BLaER1 (cell line): ENCODE results near the gene PLA2R1.

Experiments used
- H3K27ac ChIP-seq: shearing (Covaris generic); formaldehyde crosslinking; 2 replicates; pipeline ENCODE4 v1.8.1; 2022
- H3K27me3 ChIP-seq: shearing (Covaris generic); formaldehyde crosslinking; 2 replicates; pipeline ENCODE4 v1.8.1; 2022
- H3K36me3 ChIP-seq: shearing (Covaris generic); formaldehyde crosslinking; 2 replicates; pipeline ENCODE4 v1.8.1; 2022
- H3K4me1 ChIP-seq: shearing (Covaris generic); formaldehyde crosslinking; 2 replicates; pipeline ENCODE4 v1.8.1; 2022
- H3K4me2 ChIP-seq: shearing (Covaris generic); formaldehyde crosslinking; 2 replicates; pipeline ENCODE4 v1.8.1; 2022
- H3K4me3 ChIP-seq: shearing (Covaris generic); formaldehyde crosslinking; 2 replicates; pipeline ENCODE4 v1.8.1; 2022
- H3K9ac ChIP-seq: shearing (Covaris generic); formaldehyde crosslinking; 2 replicates; pipeline ENCODE4 v1.8.1; 2022
- H3K9me3 ChIP-seq: shearing (Covaris generic); formaldehyde crosslinking; 2 replicates; pipeline ENCODE4 v1.8.1; 2022
- H4K20me1 ChIP-seq: shearing (Covaris generic); formaldehyde crosslinking; 2 replicates; pipeline ENCODE4 v1.8.1; 2022
- Cebpa-rat ChIP-seq: shearing (Covaris generic); IDR thresholded peaks from 2 replicates; pipeline ENCODE4 v1.8.1; 2022

The PLA2R1 gene

GRCh38 chr2:160062292-160063005 is at the start of gene PLA2R1:
TSS of gene PLA2R1 (minus strand) at chr2:160062615. CDS start at chr2:160062403, 212 bp downstream.
- H3K4me2 ChIP-seq = no peak within 1 kb of the TSS
- no peaks in the 10 kb centered on the region for H3K4me1 ChIP-seq
- no peak for TF ChIP-seq Cebpa-rat
- H3K4me3 ChIP-seq = no peak within 1 kb of the TSS
- H4K20me1 ChIP-seq = no peaks in the 10 kb centered on the region
- peaks cover 25% of the 10 kb centered on the region for H3K9me3 ChIP-seq
- no peaks in the 10 kb centered on the region for H3K36me3 ChIP-seq
- no peak within 1 kb of the TSS for H3K27ac ChIP-seq
- H3K27me3 ChIP-seq = no peaks in the 10 kb centered on the region
- no peak within 1 kb of the TSS for H3K9ac ChIP-seq

GRCh38 chr2:160110674-160111239 is 48.3 kb upstream of the PLA2R1 start:
- H3K36me3 ChIP-seq = no peaks in the 10 kb centered on the region
- H4K20me1 ChIP-seq = no peaks in the 10 kb centered on the region
- H3K4me2 ChIP-seq = peak overlapping the region; percentile 34
- peaks cover 27% of the 10 kb centered on the region for H3K4me1 ChIP-seq
- no peak for TF ChIP-seq Cebpa-rat
- H3K9me3 ChIP-seq = no peaks in the 10 kb centered on the region
- H3K4me3 ChIP-seq = no peak overlapping the region
- H3K27ac ChIP-seq = no peak overlapping the region
- no peaks in the 10 kb centered on the region for H3K27me3 ChIP-seq
- no peak overlapping the region for H3K9ac ChIP-seq

- H3K36me3 ChIP-seq = no peaks in the 10 kb centered on the region
- H3K9ac ChIP-seq = no peak overlapping the region
- H3K4me2 ChIP-seq = peak overlapping the region; percentile 34
- TF ChIP-seq Cebpa-rat = no peak
- no peaks in the 10 kb centered on the region for H3K27me3 ChIP-seq
- H3K27ac ChIP-seq = no peak overlapping the region
- no peak overlapping the region for H3K4me3 ChIP-seq
- H3K9me3 ChIP-seq = no peaks in the 10 kb centered on the region
- H3K4me1 ChIP-seq = peaks cover 27% of the 10 kb centered on the region
- H4K20me1 ChIP-seq = no peaks in the 10 kb centered on the region
These were observed 47.7 kb upstream of the PLA2R1 start for GRCh38 chr2:160109939-160110673.

GRCh38 chr2:160109243-160109642 is 46.8 kb upstream of the PLA2R1 start:
- H3K27ac ChIP-seq = no peak overlapping the region
- H3K9ac ChIP-seq = no peak overlapping the region
- no peaks in the 10 kb centered on the region for H3K27me3 ChIP-seq
- no peak overlapping the region for H3K4me2 ChIP-seq
- TF ChIP-seq Cebpa-rat = no peak
- H3K36me3 ChIP-seq = no peaks in the 10 kb centered on the region
- H3K9me3 ChIP-seq = no peaks in the 10 kb centered on the region
- no peaks in the 10 kb centered on the region for H4K20me1 ChIP-seq
- no peak overlapping the region for H3K4me3 ChIP-seq
- peaks cover 33% of the 10 kb centered on the region for H3K4me1 ChIP-seq

GRCh38 chr2:160108646-160109045 is 46.2 kb upstream of the PLA2R1 start:
- Histone ChIP-seq H4K20me1 (no peaks in the 10 kb centered on the region), H3K27me3 (no peaks in the 10 kb centered on the region), H3K36me3 (no peaks in the 10 kb centered on the region), H3K4me2 (no peak overlapping the region), H3K4me3 (no peak overlapping the region), H3K9me3 (no peaks in the 10 kb centered on the region), H3K27ac (no peak overlapping the region), H3K4me1 (peaks cover 37% of the 10 kb centered on the region), H3K9ac (no peak overlapping the region)
- no peak for TF ChIP-seq Cebpa-rat

- no peak overlapping the region for H3K27ac ChIP-seq
- H3K9me3 ChIP-seq = no peaks in the 10 kb centered on the region
- peaks cover 30% of the 10 kb centered on the region for H3K4me1 ChIP-seq
- H3K4me2 ChIP-seq = no peak overlapping the region
- no peak overlapping the region for H3K9ac ChIP-seq
- H3K4me3 ChIP-seq = no peak overlapping the region
- no peaks in the 10 kb centered on the region for H3K27me3 ChIP-seq
- TF ChIP-seq Cebpa-rat = no peak
- H4K20me1 ChIP-seq = no peaks in the 10 kb centered on the region
- H3K36me3 ChIP-seq = no peaks in the 10 kb centered on the region
These were observed 43.0 kb upstream of the PLA2R1 start for GRCh38 chr2:160105366-160105765.

GRCh38 chr2:160104115-160104514 is 41.7 kb upstream of the PLA2R1 start:
- Histone ChIP-seq H3K4me1 (peaks cover 28% of the 10 kb centered on the region), H4K20me1 (no peaks in the 10 kb centered on the region), H3K27me3 (no peaks in the 10 kb centered on the region), H3K4me2 (0 out of 2 replicates have a peak overlapping the region, but pooled peaks have one; percentile 3), H3K36me3 (no peaks in the 10 kb centered on the region), H3K9me3 (no peaks in the 10 kb centered on the region), H3K27ac (no peak overlapping the region), H3K4me3 (no peak overlapping the region), H3K9ac (no peak overlapping the region)
- TF ChIP-seq Cebpa-rat = no peak

- no peak overlapping the region for H3K4me2 ChIP-seq
- no peak for TF ChIP-seq Cebpa-rat
- no peak overlapping the region for H3K9ac ChIP-seq
- no peaks in the 10 kb centered on the region for H3K4me1 ChIP-seq
- H3K36me3 ChIP-seq = no peaks in the 10 kb centered on the region
- peaks cover 28% of the 10 kb centered on the region for H3K9me3 ChIP-seq
- no peaks in the 10 kb centered on the region for H3K27me3 ChIP-seq
- H4K20me1 ChIP-seq = no peaks in the 10 kb centered on the region
- H3K27ac ChIP-seq = no peak overlapping the region
- H3K4me3 ChIP-seq = no peak overlapping the region
These were observed 34.9 kb upstream of the PLA2R1 start for GRCh38 chr2:160097326-160097725.

GRCh38 chr2:160096409-160096808 is 34.0 kb upstream of the PLA2R1 start:
- Histone ChIP-seq H3K36me3 (no peaks in the 10 kb centered on the region), H3K4me3 (no peak overlapping the region), H3K9me3 (peaks cover 38% of the 10 kb centered on the region), H3K9ac (no peak overlapping the region), H3K4me2 (no peak overlapping the region), H3K4me1 (no peaks in the 10 kb centered on the region), H3K27me3 (no peaks in the 10 kb centered on the region), H4K20me1 (no peaks in the 10 kb centered on the region), H3K27ac (no peak overlapping the region)
- no peak for TF ChIP-seq Cebpa-rat

GRCh38 chr2:160092445-160092844 is 30.0 kb upstream of the PLA2R1 start:
- H3K4me3 ChIP-seq = no peak overlapping the region
- H3K27ac ChIP-seq = no peak overlapping the region
- peaks cover 73% of the 10 kb centered on the region for H3K9me3 ChIP-seq
- no peak for TF ChIP-seq Cebpa-rat
- no peak overlapping the region for H3K4me2 ChIP-seq
- no peaks in the 10 kb centered on the region for H3K27me3 ChIP-seq
- H4K20me1 ChIP-seq = no peaks in the 10 kb centered on the region
- H3K4me1 ChIP-seq = no peaks in the 10 kb centered on the region
- no peak overlapping the region for H3K9ac ChIP-seq
- H3K36me3 ChIP-seq = no peaks in the 10 kb centered on the region
